Endodermal cell (in vitro differentiated cells): ENCODE measurements around the gene ANKRD33B. TPM values are rescaled to one million over a fixed set of nuclear protein-coding genes. Genes with fewer than 3 reads are reported as not detected.
A peak's percentile ranks its signal among the peaks of the same experiment; 100 is the strongest.

Source experiments
- DNase-seq: peaks from one replicate; pipeline ENCODE4 v3.0.0-alpha.2; 2017
- H3K27ac ChIP-seq: 2 replicates; pipeline ENCODE4 v1.5.1; 2013; ENCODE audit warnings: mild to moderate bottlenecking, low read depth, low read length, moderate library complexity
- H3K27me3 ChIP-seq: 2 replicates; pipeline ENCODE4 v1.6.1; 2013; ENCODE audit warnings: mild to moderate bottlenecking, low read length, moderate library complexity; ENCODE audit not compliant: insufficient read depth, control insufficient read depth, poor library complexity, severe bottlenecking
- H3K36me3 ChIP-seq: 2 replicates; pipeline ENCODE4 v1.7.0; 2013; ENCODE audit warnings: mild to moderate bottlenecking, low read length, moderate library complexity; ENCODE audit not compliant: control insufficient read depth, insufficient read depth
- H3K4me1 ChIP-seq: one replicate; pipeline ENCODE4 v1.7.0; 2013; ENCODE audit warnings: low read length; ENCODE audit not compliant: control insufficient read depth, insufficient read depth
- H3K4me3 ChIP-seq: 2 replicates; pipeline ENCODE4 v1.5.1; 2013; ENCODE audit warnings: mild to moderate bottlenecking, low read length, moderate library complexity
- H3K9ac ChIP-seq: 2 replicates; pipeline ENCODE4 v1.6.1; 2013; ENCODE audit warnings: mild to moderate bottlenecking, low read length, moderate library complexity; ENCODE audit not compliant: poor library complexity, severe bottlenecking; ENCODE audit errors: extremely low read depth
- H3K9me3 ChIP-seq: 2 replicates; pipeline ENCODE4 v1.6.1; 2013; ENCODE audit warnings: mild to moderate bottlenecking, low read length, moderate library complexity; ENCODE audit not compliant: control insufficient read depth
- H3K27ac Mint-ChIP-seq: 2 replicates; pipeline ENCODE4 v1.8.0; 2020; ENCODE audit warnings: mixed read lengths
- H3K27me3 Mint-ChIP-seq: 2 replicates; pipeline ENCODE4 v1.8.0; 2021; ENCODE audit warnings: mild to moderate bottlenecking, mixed read lengths; ENCODE audit not compliant: insufficient read depth
- H3K36me3 Mint-ChIP-seq: 2 replicates; pipeline ENCODE4 v1.8.0; 2020; ENCODE audit warnings: low read depth, mixed read lengths
- H3K4me1 Mint-ChIP-seq: 2 replicates; pipeline ENCODE4 v1.8.0; 2020; ENCODE audit warnings: mixed read lengths
- H3K4me3 Mint-ChIP-seq: 2 replicates; pipeline ENCODE4 v1.8.0; 2020; ENCODE audit warnings: mild to moderate bottlenecking, moderate library complexity, mixed read lengths
- H3K9me3 Mint-ChIP-seq: 2 replicates; pipeline ENCODE4 v1.8.0; 2020; ENCODE audit warnings: mild to moderate bottlenecking, mixed read lengths
- WGBS, 2 experiments: methylation state at CpG; one replicate each; pipeline versions ENCODE4 v1.1.5 to v1.1.7; 2013; ENCODE audit warnings: missing lambda C conversion rate in 2 of 2, mixed read lengths in 1 of 2; ENCODE audit not compliant: insufficient coverage in 1 of 2, insufficient read length in 1 of 2; 5-methylcytosine and 5-hydroxymethylcytosine counted together
- total RNA-seq, 2 donors: library from RNA; stranded (reverse); fragmentation: NEBNext Ultra II Directional in 1 of 2; extraction: Animal tissue kit (Norgen Biotek cat#: 25700) in 1 of 2; gene quantifications; 2 replicates in 1 of 2; 3 replicates in 1 of 2; pipeline ENCODE4 v1.2.1, GENCODE V29; 2021
- TF ChIP-seq, protein P1 (sequence below): fragments of 200-600 bp; sonication (generic); conservative IDR thresholded peaks from 2 replicates; pipeline ENCODE4 v1.5.0; 2021; ENCODE audit warnings: antibody characterized with exemption, mild to moderate bottlenecking

The ANKRD33B gene
- total RNA-seq, 2 donors from 2014 or later = 21.9 to 37.2 TPM

GRCh38 chr5:10564838-10565784, 1.2 kb downstream of the ANKRD33B start:
- TF ChIP-seq, protein P1, sequence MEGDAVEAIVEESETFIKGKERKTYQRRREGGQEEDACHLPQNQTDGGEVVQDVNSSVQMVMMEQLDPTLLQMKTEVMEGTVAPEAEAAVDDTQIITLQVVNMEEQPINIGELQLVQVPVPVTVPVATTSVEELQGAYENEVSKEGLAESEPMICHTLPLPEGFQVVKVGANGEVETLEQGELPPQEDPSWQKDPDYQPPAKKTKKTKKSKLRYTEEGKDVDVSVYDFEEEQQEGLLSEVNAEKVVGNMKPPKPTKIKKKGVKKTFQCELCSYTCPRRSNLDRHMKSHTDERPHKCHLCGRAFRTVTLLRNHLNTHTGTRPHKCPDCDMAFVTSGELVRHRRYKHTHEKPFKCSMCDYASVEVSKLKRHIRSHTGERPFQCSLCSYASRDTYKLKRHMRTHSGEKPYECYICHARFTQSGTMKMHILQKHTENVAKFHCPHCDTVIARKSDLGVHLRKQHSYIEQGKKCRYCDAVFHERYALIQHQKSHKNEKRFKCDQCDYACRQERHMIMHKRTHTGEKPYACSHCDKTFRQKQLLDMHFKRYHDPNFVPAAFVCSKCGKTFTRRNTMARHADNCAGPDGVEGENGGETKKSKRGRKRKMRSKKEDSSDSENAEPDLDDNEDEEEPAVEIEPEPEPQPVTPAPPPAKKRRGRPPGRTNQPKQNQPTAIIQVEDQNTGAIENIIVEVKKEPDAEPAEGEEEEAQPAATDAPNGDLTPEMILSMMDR = no peak
- Mint-ChIP-seq H3K9me3 (no peaks in the 10 kb centered on the region), H3K4me1 (peaks cover 28% of the 10 kb centered on the region), H3K27ac (no peak overlapping the region), H3K36me3 (peaks cover 2% of the 10 kb centered on the region), H3K4me3 (peak overlapping the region; percentile 80), H3K27me3 (peaks cover 72% of the 10 kb centered on the region)
- Histone ChIP-seq H3K4me1 (peaks cover 8% of the 10 kb centered on the region), H3K9ac (peak overlapping the region; percentile 56), H3K4me3 (peak overlapping the region; percentile 83), H3K9me3 (no peaks in the 10 kb centered on the region), H3K27ac (no peak overlapping the region), H3K27me3 (peaks cover 39% of the 10 kb centered on the region), H3K36me3 (no peaks in the 10 kb centered on the region)
- peak; percentile 77 for DNase-seq
- 2 to 6% methylated on average over 15 to 60 of the region's 61 CpGs for WGBS, 2 experiments

GRCh38 chr5:10565785-10566542, 2.1 kb downstream of the ANKRD33B start:
- 30 to 56% methylated on average over 4 to 11 of the region's 11 CpGs for WGBS, 2 experiments
- Mint-ChIP-seq H3K4me1 (peaks cover 23% of the 10 kb centered on the region), H3K27me3 (peaks cover 64% of the 10 kb centered on the region), H3K36me3 (peaks cover 2% of the 10 kb centered on the region), H3K4me3 (peak overlapping the region; percentile 80), H3K27ac (no peak overlapping the region), H3K9me3 (no peaks in the 10 kb centered on the region)
- H3K27me3 ChIP-seq = peaks cover 39% of the 10 kb centered on the region
- H3K9me3 ChIP-seq = no peaks in the 10 kb centered on the region
- no peak overlapping the region for H3K27ac ChIP-seq
- no peaks in the 10 kb centered on the region for H3K36me3 ChIP-seq
- peak overlapping the region; percentile 83 for H3K4me3 ChIP-seq
- peaks cover 8% of the 10 kb centered on the region for H3K4me1 ChIP-seq
- DNase-seq = peak; percentile 70
- TF ChIP-seq, protein P1 = no peak
- peak overlapping the region; percentile 56 for H3K9ac ChIP-seq

DNA sequence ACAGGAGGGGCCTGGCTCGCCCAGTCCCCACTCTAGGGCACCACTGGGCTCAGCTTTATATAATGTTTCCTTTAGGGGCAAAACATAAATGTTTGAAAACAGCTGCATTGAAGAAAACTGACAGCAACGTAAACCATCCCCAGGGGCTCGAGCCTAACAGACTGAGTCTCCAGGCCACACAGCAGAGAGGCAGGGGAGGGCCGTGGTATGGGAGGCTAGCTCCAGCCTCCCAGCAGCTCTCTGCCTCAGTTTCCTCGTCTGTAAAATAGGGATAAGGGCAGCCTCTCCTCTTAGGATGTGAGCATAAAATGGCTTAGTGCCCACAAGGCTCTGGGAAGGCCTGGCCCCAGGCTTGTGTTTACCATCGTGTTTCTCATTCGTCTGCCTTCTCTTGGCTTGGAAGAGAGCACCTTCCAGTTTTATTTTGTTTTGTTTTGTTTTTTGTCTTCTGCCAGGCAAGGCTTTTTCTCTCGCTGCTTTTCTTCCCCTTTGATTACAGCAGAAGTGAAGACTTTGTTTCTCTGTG, 2.7 kb downstream of the ANKRD33B start:
- TF ChIP-seq, protein P1 = no peak
- DNase-seq = peak; percentile 40
- Mint-ChIP-seq H3K27me3 (peaks cover 57% of the 10 kb centered on the region), H3K36me3 (peaks cover 2% of the 10 kb centered on the region), H3K9me3 (no peaks in the 10 kb centered on the region), H3K4me3 (peak overlapping the region; percentile 3), H3K27ac (no peak overlapping the region), H3K4me1 (peaks cover 23% of the 10 kb centered on the region)
- H3K27me3 ChIP-seq = peaks cover 39% of the 10 kb centered on the region
- 62 to 72% methylated on average over 5 to 8 of the region's 8 CpGs for WGBS, 2 experiments
- H3K36me3 ChIP-seq = no peaks in the 10 kb centered on the region
- H3K4me3 ChIP-seq = peak overlapping the region; percentile 21
- no peaks in the 10 kb centered on the region for H3K9me3 ChIP-seq
- H3K9ac ChIP-seq = no peak overlapping the region
- peaks cover 8% of the 10 kb centered on the region for H3K4me1 ChIP-seq
- no peak overlapping the region for H3K27ac ChIP-seq
